ENCODE measurements around the gene CCNY.
A peak's percentile ranks its signal among the peaks of the same experiment; 100 is the strongest.

Gene CCNY

DNA sequence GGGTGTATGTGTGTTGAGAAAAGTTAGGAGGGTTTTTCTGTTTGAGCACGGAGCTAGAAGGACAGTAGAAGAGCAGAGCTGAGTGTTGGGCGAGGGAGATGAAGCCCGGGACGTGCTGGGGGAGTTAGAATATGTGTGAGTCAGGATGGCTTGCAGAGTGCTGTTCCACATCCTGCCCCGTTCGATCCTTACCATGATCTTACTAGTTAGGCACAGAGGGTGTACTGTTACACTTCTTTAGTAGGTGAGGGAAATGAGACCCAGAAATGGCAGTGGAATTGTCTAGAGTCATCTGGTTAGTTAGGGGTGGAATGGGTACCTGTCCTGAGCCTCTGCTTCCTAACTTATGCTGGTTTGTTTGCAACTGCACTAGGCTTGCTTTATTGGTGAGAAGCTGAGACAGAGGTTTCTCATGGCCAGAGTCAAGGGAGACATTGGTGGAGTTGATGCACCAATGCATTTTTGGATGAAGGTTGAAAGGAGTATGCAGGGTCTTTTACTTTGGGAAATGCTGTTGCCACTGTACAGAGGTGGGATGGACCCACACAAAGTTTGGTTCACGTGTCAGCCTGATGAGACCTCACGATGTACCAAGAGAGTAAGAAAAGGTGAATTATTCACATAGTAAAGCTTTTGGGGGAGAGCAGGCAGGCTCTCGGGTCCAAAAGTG is 42.4 kb downstream of the CCNY start:
- DNase-seq (ENCODE audit: low read depth in 2 of 2): peak in 1 of 2 donors; percentile 72
- H3K4me3 ChIP-seq (replicated peaks in 1 of 2; ENCODE audit: low read depth in 2 of 2, low read length in 2 of 2): no peak overlapping the region
- TF ChIP-seq, protein P1, sequence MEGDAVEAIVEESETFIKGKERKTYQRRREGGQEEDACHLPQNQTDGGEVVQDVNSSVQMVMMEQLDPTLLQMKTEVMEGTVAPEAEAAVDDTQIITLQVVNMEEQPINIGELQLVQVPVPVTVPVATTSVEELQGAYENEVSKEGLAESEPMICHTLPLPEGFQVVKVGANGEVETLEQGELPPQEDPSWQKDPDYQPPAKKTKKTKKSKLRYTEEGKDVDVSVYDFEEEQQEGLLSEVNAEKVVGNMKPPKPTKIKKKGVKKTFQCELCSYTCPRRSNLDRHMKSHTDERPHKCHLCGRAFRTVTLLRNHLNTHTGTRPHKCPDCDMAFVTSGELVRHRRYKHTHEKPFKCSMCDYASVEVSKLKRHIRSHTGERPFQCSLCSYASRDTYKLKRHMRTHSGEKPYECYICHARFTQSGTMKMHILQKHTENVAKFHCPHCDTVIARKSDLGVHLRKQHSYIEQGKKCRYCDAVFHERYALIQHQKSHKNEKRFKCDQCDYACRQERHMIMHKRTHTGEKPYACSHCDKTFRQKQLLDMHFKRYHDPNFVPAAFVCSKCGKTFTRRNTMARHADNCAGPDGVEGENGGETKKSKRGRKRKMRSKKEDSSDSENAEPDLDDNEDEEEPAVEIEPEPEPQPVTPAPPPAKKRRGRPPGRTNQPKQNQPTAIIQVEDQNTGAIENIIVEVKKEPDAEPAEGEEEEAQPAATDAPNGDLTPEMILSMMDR (IDR thresholded peaks at IDR 0.05; ENCODE audit: low read depth, low read length): no peak

DNA sequence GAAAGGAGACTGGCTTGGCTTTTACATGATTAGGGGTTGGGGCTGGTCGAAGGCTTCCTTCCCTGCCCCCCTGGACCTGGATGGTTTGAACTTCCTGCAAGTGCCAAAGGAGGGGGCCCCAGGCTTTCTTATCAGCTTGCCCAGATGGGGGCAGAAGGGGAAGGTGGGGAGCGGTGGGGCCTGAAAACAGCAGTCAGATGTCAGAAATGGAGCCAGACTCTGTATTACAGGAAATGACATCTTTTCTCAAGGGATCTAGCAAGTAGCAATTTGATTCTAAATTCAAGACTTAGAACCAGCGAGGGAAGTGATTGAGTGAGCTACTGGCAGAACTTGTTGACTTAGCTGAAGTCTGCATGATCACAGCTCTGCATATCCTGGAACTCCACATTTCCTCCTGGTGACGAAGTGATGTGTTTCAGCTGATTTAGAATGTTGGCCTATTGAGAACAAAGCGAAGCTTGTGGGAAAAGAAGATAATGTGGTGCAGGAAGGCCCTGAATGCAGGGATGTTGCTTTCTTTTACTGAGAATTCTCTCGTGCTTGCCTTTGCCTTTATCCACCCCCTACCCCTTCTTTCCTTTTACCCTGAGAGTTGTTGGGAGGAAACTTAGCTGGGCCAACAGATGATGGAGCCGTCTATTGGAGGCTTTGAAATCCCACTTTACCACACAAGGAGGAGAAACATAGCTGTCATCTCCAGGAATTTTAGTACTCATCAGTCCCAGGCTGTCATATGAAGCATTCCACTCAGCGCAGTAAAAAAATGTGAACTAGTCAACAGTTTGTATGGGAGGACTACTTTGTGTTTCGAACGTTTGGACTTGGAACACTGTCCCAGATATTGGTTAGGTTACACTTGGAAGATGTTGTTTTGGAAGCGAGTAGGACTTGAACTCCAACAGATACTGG is 43.2 kb downstream of the CCNY start:
- H3K4me3 ChIP-seq (replicated peaks in 1 of 2; ENCODE audit: low read depth in 2 of 2, low read length in 2 of 2): no peak overlapping the region

DNA sequence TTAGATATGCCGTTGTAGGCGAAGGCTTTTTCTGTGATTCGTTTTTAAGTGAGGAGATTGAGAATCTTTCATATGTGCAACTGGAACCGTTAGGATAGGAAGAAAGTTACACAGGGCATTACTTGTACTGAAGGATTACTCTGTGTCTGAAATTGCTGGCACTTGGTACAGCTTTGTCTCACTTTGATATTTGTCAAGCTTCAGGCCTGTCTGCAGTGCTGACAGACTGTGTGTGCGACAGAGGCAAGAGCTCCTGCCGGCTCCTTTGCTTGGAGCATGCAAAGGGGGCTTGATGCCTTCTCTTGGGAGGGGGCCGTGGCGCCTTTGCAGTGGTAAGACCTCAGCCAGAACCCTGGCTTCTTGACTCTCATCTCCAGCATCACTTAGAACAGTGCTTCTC is 45.8 kb downstream of the CCNY start:
- no peak overlapping the region for H3K4me3 ChIP-seq (replicated peaks in 1 of 2; ENCODE audit: low read depth in 2 of 2, low read length in 2 of 2)
- TF ChIP-seq, protein P1 (IDR thresholded peaks at IDR 0.05; ENCODE audit: low read depth, low read length): no peak
- DNase-seq (ENCODE audit: low read depth in 2 of 2): no peak

More for the DNA sequence above, 43.2 kb downstream of the CCNY start:
- TF ChIP-seq, protein P1 (IDR thresholded peaks at IDR 0.05; ENCODE audit: low read depth, low read length): no peak
- DNase-seq (ENCODE audit: low read depth in 2 of 2): peak; percentile 92 to 93

DNA sequence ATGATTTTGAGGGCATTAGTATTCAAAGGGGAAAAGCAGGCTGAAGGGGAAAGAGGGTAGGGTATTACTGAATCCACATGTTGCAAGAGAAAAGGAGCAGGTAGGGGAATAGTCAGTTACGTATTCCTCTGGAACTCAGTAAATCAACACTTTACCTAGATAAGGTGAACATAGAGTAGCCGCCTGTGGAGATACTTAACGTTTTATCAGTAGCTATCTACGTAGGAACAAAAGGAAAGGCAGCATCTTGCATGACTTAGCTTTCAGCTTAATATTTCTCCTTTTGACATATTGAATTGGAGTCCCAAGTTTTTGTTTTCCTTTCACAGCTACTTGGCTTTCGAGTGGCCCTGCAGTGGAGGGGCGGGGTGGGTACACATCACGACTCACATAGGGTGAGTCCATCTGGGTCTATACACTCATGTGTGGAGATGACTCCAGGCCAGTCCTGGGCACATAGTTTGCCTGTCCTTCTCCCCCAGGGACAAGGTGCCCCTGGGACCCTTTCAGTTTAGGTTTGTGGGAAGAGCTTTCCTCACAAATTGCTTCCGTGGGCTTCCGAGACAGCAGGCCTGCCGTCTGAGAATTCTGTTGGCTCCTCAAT is 48.1 kb downstream of the CCNY start:
- no peak overlapping the region for H3K4me3 ChIP-seq (replicated peaks in 1 of 2; ENCODE audit: low read depth in 2 of 2, low read length in 2 of 2)
- DNase-seq (ENCODE audit: low read depth in 2 of 2): peak in 1 of 2 donors; percentile 13
- TF ChIP-seq, protein P1 (IDR thresholded peaks at IDR 0.05; ENCODE audit: low read depth, low read length): no peak

DNA sequence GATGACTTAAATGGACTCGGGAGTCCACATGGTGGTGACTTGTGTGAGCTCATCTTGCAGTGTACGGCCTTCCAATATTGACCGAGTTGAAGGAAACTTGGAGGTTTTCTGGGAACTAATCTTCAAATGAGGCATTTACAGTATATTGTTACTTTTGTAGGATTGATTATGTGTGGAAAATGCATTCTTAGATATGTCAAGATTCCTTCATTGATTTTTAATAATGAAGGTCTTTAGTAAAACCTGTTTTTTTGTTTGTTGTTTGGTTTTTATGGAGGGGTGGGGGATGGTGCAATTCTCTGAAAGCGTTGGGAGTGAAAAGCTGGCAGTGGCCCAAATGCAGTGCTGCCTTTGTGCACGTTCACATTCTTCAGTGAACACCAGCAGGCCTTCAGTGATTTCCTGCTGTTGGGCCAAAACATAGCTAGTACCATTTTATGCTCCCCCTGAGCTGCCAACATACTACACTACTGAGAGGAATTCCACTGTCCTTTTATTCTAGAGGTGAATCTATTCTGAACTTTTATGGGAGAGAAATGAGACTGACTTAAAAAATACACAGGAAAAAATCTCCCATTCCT is 50.4 kb downstream of the CCNY start:
- DNase-seq (ENCODE audit: low read depth in 2 of 2): peak; percentile 63 to 77
- H3K4me3 ChIP-seq (replicated peaks in 1 of 2; ENCODE audit: low read depth in 2 of 2, low read length in 2 of 2): no peak overlapping the region
- TF ChIP-seq, protein P1 (IDR thresholded peaks at IDR 0.05; ENCODE audit: low read depth, low read length): no peak

DNA sequence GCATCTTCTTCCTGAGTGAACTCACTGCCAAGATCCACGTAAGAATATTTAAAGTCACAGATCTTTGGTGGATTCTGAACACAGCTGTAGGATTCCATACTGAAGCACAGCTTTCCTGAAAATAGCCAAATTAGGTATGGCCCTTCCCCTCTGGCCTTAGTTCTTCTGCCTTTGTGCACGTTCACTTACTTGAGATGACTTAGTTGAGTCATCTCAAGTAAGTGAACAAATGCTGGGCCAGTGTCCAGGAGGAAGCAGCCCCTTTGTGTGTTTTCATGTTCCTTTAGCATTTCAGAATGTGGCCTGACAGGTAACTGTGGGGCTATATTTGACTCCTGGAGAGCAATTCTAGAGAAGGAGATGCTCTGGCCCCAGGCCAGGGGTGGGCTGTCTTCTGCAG is 51.5 kb downstream of the CCNY start:
- TF ChIP-seq, protein P1 (IDR thresholded peaks at IDR 0.05; ENCODE audit: low read depth, low read length): no peak
- no peak overlapping the region for H3K4me3 ChIP-seq (replicated peaks in 1 of 2; ENCODE audit: low read depth in 2 of 2, low read length in 2 of 2)
- DNase-seq (ENCODE audit: low read depth in 2 of 2): peak; percentile 71 to 89
